ENCODE results near the gene KCNG4. TPM values are rescaled to one million over a fixed set of nuclear protein-coding genes. Genes with fewer than 3 reads are reported as not detected.

KCNG4 gene
- total RNA-seq, 2 experiments from 2014 or later = not detected

DNA sequence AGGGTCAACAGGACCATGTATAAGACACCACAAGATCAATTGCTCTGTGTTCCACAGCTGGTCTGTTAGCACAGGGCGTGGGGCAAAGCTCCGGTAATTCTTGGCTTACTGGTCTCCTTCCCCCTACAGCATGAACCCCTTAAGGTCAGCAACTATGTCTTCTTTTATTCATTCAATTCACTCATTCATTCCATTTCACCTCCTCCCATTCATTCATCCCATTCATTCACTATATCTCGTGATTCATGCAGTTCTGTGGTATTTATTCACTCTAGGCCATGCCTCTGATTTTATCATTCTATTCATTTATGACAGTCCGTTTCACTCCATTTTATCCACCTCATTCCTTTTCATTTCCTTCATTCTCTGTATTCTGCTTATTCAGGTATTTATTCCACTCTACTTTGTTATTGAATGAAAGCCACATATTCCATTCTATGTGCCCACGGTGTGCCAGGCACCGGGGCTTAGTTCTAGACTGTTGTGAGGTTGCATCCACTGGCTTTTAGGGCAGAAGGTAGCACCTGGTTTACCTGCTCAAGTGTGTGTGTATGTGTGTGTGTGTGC lies 35.9 kb upstream of the KCNG4 start:
- Mint-ChIP-seq H3K27me3 (ENCODE audit: low read depth) (no peaks in the 10 kb centered on the region), H3K4me1 (ENCODE audit: low read depth) (no peaks in the 10 kb centered on the region), H3K27ac (no peak overlapping the region), H3K9me3 (no peaks in the 10 kb centered on the region), H3K4me3 (no peak overlapping the region), H3K36me3 (ENCODE audit: low read depth) (no peaks in the 10 kb centered on the region)
- intact Hi-C loops (cut with micrococcal nuclease) = loop anchor here (2.0 to 10.0 kb wide), 3 partner anchors 33 to 459 kb away; no protein-coding TSS in a partner anchor
- CTCF ChIA-PET = interaction anchor here (0.6 to 3.5 kb wide), 3 partner anchors 9 to 495 kb away, joined by 3 to 37 read pairs (median 5); partner anchors contain the start of gene MEAK7
- no peak for DNase-seq

DNA sequence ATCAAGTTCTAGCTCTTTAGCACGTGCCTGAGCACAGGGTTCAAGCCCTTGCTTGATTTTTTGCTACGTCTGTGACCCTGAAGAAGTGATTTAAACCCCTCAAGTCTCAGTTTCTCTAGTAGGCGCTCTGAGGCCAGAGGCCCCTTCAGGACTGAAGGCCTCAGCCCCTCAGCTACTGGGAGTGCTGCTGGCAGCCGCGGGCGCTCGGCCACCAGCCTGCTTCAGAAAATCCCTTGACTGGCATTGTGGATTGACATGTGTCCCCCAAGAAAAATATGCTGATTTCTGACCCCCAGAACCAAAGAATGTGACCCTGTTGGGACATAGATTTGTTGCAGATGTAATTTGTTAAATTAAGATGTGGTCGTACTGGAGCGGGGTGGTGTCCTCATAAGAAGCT lies 34.7 kb upstream of the KCNG4 start:
- H3K27ac Mint-ChIP-seq = no peak overlapping the region
- intact Hi-C loops (cut with micrococcal nuclease) = loop anchor here (10.0 kb wide), 1 partner anchor 460 kb away; no protein-coding TSS in a partner anchor
- no peak overlapping the region for H3K4me3 Mint-ChIP-seq
- CTCF ChIA-PET = interaction anchor here (0.6 to 3.5 kb wide), 2 partner anchors 126 to 232 kb away, joined by 4 to 37 read pairs; partner anchors contain the start of gene MEAK7
- no peaks in the 10 kb centered on the region for H3K36me3 Mint-ChIP-seq (ENCODE audit: low read depth)
- DNase-seq = no peak
- H3K4me1 Mint-ChIP-seq (ENCODE audit: low read depth) = no peaks in the 10 kb centered on the region
- peaks cover 3% of the 10 kb centered on the region for H3K27me3 Mint-ChIP-seq (ENCODE audit: low read depth)
- no peaks in the 10 kb centered on the region for H3K9me3 Mint-ChIP-seq

DNA sequence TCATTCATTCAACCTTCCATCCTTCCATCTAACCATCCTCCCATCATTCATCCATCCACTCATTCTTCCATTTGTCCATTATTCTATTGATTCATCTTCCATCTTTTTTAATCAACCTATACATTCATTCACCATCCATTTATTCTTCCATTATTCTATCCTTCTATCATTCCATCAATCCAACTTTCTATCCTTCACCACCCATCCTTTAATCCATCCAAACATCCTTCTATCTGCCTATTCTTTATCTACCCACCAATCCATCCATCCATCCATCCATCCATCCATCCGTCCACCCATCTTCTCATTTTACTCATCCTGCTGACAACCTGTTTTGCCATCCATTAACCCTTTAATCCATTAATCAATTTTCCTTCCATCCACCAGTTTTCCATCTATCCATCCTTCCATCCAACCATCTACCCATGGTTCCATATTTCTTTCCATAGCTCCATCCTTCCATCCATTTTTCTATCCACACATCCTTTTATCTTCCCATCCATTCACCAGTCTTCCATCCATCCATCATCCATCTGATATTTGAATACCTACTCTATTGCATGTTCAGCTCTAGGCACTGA lies 33.0 kb upstream of the KCNG4 start:
- intact Hi-C loops (cut with micrococcal nuclease) = loop anchor here (10.0 kb wide), 1 partner anchor 462 kb away; no protein-coding TSS in a partner anchor
- CTCF ChIA-PET = interaction anchor here (1.4 kb wide), 1 partner anchor 233 kb away, joined by 4 read pairs; no protein-coding TSS in a partner anchor
- Mint-ChIP-seq H3K27ac (no peak overlapping the region), H3K4me3 (no peak overlapping the region), H3K36me3 (ENCODE audit: low read depth) (no peaks in the 10 kb centered on the region), H3K27me3 (ENCODE audit: low read depth) (peaks cover 3% of the 10 kb centered on the region), H3K9me3 (no peaks in the 10 kb centered on the region), H3K4me1 (ENCODE audit: low read depth) (no peaks in the 10 kb centered on the region)
- DNase-seq = no peak

DNA sequence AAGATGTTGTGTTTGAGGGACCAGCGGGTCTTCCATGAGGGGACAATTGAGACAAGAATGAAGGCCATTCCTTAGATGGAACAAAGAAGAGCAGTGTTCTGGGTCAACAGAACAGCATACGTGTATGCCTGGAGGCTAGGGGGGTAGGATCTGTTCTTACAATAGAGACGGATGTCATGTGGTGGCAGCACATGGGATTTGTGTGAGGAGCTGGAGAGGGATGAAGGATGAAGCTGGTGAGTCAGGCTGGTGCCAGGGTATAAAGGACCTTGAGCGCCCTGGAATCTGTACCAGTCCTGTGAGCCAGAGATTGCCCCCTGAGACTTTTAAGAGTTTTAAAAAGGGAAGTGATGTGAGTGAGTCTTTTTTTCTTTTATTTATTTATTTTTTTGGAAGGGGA lies 32.1 kb upstream of the KCNG4 start:
- Mint-ChIP-seq H3K27ac (no peak overlapping the region), H3K36me3 (ENCODE audit: low read depth) (no peaks in the 10 kb centered on the region), H3K4me3 (no peak overlapping the region), H3K4me1 (ENCODE audit: low read depth) (no peaks in the 10 kb centered on the region), H3K27me3 (ENCODE audit: low read depth) (peaks cover 3% of the 10 kb centered on the region), H3K9me3 (no peaks in the 10 kb centered on the region)
- DNase-seq = no peak
- CTCF ChIA-PET = interaction anchor here (1.4 kb wide), 1 partner anchor 234 kb away, joined by 4 read pairs; no protein-coding TSS in a partner anchor
- intact Hi-C loops (cut with micrococcal nuclease) = loop anchor here (10.0 kb wide), 1 partner anchor 463 kb away; no protein-coding TSS in a partner anchor

DNA sequence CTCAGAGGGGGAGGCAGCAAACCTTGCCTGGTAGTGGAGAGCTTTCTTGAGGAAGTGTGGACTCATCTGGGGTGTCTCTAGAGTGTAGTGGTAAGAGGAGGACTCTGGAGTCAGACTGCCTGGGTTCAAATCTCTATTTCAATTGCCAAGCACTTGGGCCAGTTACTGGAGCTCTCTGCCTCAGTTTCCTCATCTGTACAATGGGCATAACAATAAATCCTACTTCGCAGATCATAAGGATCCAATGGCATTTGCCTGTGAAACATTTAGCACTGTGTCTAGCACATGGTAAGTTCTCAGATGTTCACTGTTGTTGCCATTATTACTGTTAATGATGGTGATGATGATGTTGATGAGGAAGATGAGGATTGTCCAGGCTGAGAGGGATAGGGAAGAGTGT lies 31.2 kb upstream of the KCNG4 start:
- Mint-ChIP-seq H3K9me3 (no peaks in the 10 kb centered on the region), H3K4me3 (no peak overlapping the region), H3K27me3 (ENCODE audit: low read depth) (peaks cover 5% of the 10 kb centered on the region), H3K36me3 (ENCODE audit: low read depth) (no peaks in the 10 kb centered on the region), H3K27ac (no peak overlapping the region), H3K4me1 (ENCODE audit: low read depth) (no peaks in the 10 kb centered on the region)
- no peak for DNase-seq
- CTCF ChIA-PET = interaction anchor here (0.8 kb wide), 1 partner anchor 9 kb away, joined by 3 read pairs; no protein-coding TSS in a partner anchor
- intact Hi-C loops (cut with micrococcal nuclease) = loop anchor here (10.0 kb wide), 1 partner anchor 464 kb away; no protein-coding TSS in a partner anchor

DNA sequence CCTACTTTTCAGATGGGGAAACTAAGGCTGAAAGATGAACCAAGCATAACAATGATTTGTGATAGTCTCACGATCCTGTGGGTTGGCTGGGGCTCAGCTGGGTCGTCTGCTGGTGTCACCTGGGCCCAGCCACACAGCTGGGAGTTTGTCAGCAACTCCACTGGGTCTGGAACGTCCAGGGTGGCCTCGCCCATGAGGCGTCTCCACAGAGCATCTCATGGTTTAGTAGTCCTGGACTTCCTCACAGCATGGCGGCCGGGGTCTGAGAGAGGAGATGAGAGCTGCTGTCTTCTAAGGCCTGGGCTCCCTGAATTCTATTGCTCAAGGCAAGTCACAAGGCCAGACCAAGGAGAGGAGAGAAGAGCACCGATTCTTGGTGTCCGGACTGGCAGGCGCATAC lies 30.7 kb upstream of the KCNG4 start:
- no peak overlapping the region for H3K4me3 Mint-ChIP-seq
- intact Hi-C loops (cut with micrococcal nuclease) = loop anchor here (10.0 kb wide), 1 partner anchor 464 kb away; no protein-coding TSS in a partner anchor

DNA sequence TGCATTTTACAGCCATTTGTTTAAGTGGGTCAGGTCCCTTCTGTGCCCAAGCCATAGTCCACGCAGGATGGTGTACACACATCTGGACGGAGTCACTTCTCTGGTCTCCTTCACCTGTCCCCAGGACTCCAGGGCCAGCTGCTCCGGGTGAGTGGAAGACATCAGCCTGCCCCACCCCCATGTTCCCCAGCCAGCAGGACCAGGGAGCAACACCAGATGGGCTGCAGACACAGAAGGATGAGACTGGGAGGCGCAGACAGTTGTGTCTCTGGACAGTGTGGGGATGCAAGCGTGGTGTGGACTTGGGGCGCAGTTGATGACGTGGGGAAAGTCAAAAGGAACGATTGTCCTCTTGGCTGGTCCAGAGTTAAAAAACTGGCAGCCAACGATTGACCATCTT lies 30.3 kb upstream of the KCNG4 start:
- Mint-ChIP-seq H3K9me3 (no peaks in the 10 kb centered on the region), H3K27me3 (ENCODE audit: low read depth) (peaks cover 5% of the 10 kb centered on the region), H3K27ac (no peak overlapping the region), H3K4me1 (ENCODE audit: low read depth) (no peaks in the 10 kb centered on the region), H3K4me3 (no peak overlapping the region), H3K36me3 (ENCODE audit: low read depth) (no peaks in the 10 kb centered on the region)
- no peak for DNase-seq
- intact Hi-C loops (cut with micrococcal nuclease) = loop anchor here (10.0 kb wide), 1 partner anchor 465 kb away; no protein-coding TSS in a partner anchor
- CTCF ChIA-PET = interaction anchor here (0.8 kb wide), 2 partner anchors 10 to 237 kb away, joined by 3 to 10 read pairs; no protein-coding TSS in a partner anchor

More for the DNA sequence above, 30.7 kb upstream of the KCNG4 start:
- DNase-seq = no peak
- no peaks in the 10 kb centered on the region for H3K9me3 Mint-ChIP-seq
- peaks cover 5% of the 10 kb centered on the region for H3K27me3 Mint-ChIP-seq (ENCODE audit: low read depth)
- H3K27ac Mint-ChIP-seq = no peak overlapping the region
- CTCF ChIA-PET = interaction anchor here (0.8 kb wide), 1 partner anchor 10 kb away, joined by 3 read pairs; no protein-coding TSS in a partner anchor
- H3K36me3 Mint-ChIP-seq (ENCODE audit: low read depth) = no peaks in the 10 kb centered on the region
- no peaks in the 10 kb centered on the region for H3K4me1 Mint-ChIP-seq (ENCODE audit: low read depth)

DNA sequence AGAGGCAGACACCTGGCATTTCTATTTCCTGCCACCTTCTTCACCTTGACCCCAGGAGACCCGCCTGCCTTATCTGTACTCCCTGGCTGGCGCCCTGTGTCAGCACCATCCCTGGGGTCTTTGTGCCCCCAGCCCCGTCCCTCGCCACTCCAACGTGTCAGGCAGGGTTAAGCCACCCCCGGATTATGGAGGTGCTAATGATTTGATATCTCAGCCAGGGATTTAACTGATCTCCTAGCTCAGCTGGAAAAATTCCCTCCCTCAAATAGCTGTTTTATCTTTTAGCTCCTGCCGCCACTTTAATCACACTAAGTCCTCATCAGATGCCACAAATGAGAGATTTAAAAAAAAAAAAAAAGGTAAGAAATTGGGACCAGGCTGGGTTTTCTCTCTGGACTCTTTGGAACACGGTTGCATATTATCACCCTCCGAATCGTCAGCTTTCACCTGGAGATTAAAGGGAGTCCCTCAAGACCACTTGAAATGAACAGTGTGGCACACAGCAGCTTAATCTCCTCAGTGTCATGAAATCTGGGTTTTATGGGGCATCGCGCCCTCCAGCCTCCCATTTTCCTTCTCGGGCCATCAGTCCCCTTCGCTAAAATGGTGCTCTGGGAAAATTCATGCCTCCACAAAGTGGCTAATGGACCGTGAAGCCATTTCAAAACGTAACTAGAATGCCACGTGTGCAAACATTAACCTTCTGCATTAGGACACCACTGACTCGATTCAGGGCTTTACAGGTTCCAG lies 28.7 kb upstream of the KCNG4 start:
- no peaks in the 10 kb centered on the region for H3K36me3 Mint-ChIP-seq (ENCODE audit: low read depth)
- DNase-seq = no peak
- intact Hi-C loops (cut with micrococcal nuclease) = no loop called here
- H3K4me1 Mint-ChIP-seq (ENCODE audit: low read depth) = no peaks in the 10 kb centered on the region
- no peaks in the 10 kb centered on the region for H3K9me3 Mint-ChIP-seq
- no peak overlapping the region for H3K4me3 Mint-ChIP-seq
- CTCF ChIA-PET = interaction anchor here (0.7 to 1.5 kb wide), 2 partner anchors 8 to 43 kb away, joined by 4 to 8 read pairs; no protein-coding TSS in a partner anchor
- H3K27me3 Mint-ChIP-seq (ENCODE audit: low read depth) = peaks cover 9% of the 10 kb centered on the region
- H3K27ac Mint-ChIP-seq = no peak overlapping the region

DNA sequence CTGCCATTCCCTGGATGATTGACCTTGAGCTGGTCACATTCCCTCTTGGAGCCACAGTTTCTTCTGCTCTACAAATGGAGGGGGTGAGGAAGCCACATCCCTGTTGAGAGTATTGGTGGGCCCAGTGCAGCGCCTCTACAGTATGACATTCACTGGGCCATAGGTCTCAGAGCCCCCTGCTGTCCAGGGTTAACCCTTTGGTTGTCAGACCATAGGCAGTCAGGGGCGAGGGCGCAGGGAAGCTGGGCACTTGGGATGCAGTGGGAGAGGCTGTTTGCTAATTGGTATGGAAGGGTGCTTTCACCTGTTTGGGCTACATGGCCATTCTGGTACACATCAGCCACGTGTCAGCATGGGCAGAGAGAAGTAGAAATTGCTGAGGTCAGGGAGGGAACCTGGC lies 27.6 kb upstream of the KCNG4 start:
- Mint-ChIP-seq H3K9me3 (no peaks in the 10 kb centered on the region), H3K27me3 (ENCODE audit: low read depth) (peaks cover 9% of the 10 kb centered on the region), H3K4me1 (ENCODE audit: low read depth) (no peaks in the 10 kb centered on the region), H3K4me3 (no peak overlapping the region), H3K27ac (no peak overlapping the region), H3K36me3 (ENCODE audit: low read depth) (no peaks in the 10 kb centered on the region)
- DNase-seq = no peak
- intact Hi-C loops (cut with micrococcal nuclease) = no loop called here
- CTCF ChIA-PET = interaction anchor here (0.6 kb wide), 1 partner anchor 186 kb away, joined by 3 read pairs; no protein-coding TSS in a partner anchor

DNA sequence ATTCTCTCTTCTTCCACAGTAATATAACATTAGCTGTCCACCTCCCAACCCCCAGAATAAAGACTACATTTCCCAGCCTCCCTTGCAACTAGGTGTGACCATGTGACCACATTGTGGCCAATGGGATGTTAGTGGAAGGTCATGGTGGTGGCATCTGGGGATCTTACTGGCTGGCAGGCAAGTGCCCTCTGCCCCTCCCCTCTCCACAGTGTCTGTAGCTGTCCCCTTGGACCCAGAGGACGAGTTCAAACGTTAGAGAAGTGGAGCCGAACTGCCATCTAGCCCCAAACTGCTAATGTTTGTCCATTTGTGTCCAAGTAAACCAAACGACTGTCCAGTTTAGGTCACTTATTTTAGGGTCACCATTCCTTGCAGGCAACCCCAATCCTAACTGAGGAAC lies 26.6 kb upstream of the KCNG4 start:
- Mint-ChIP-seq H3K36me3 (ENCODE audit: low read depth) (no peaks in the 10 kb centered on the region), H3K27ac (no peak overlapping the region), H3K4me3 (no peak overlapping the region), H3K27me3 (ENCODE audit: low read depth) (peaks cover 9% of the 10 kb centered on the region), H3K4me1 (ENCODE audit: low read depth) (no peaks in the 10 kb centered on the region), H3K9me3 (no peaks in the 10 kb centered on the region)
- intact Hi-C loops (cut with micrococcal nuclease) = no loop called here
- peak; percentile 28 for DNase-seq
- CTCF ChIA-PET = no interaction called here

DNA sequence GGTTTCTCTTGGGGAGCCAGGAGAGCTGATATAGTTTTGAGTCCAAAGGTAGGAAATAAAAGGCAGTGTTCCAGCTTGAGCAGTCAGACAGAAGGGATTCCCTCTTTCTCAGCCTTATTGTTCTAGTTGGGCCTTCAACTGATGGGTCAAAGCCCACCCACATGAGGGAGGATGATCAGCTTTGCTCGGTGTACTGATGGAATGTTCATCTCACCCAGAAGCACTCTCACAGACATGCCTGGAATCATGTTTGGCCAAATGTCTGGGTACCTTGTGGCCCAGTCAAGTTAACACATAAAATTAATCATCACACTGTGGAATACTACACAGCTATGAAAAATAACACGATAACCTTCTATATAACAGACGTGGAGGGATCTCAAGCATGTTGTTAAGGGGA lies 23.1 kb upstream of the KCNG4 start:
- H3K4me1 Mint-ChIP-seq (ENCODE audit: low read depth) = no peaks in the 10 kb centered on the region
- no peaks in the 10 kb centered on the region for H3K9me3 Mint-ChIP-seq
- H3K4me3 Mint-ChIP-seq = no peak overlapping the region
- peaks cover 9% of the 10 kb centered on the region for H3K27me3 Mint-ChIP-seq (ENCODE audit: low read depth)
- H3K27ac Mint-ChIP-seq = no peak overlapping the region
- no peaks in the 10 kb centered on the region for H3K36me3 Mint-ChIP-seq (ENCODE audit: low read depth)
- CTCF ChIA-PET = interaction anchor here (1.0 kb wide), 1 partner anchor 15 kb away, joined by 4 read pairs; no protein-coding TSS in a partner anchor
- no peak for DNase-seq
- intact Hi-C loops (cut with micrococcal nuclease) = no loop called here

DNA sequence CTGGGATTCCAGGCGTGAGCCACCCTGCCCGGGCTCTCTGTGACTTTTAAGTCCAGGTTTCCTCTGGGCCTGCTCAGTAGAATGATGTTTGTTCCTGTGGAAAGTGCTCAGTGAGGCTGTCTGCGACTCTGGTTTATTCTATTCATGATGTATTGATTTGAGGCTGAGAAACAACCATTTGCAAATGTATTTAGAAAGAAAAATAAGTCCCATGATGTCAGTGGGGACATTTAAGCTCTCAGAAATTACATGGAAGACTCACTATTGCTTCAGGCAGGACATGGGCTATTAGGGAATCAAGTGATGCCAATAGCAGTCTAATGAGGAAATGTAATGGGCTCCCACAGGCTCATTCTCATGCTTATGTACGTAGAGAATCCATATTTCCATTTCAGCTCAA lies 22.2 kb upstream of the KCNG4 start:
- no peaks in the 10 kb centered on the region for H3K4me1 Mint-ChIP-seq (ENCODE audit: low read depth)
- no peaks in the 10 kb centered on the region for H3K9me3 Mint-ChIP-seq
- H3K4me3 Mint-ChIP-seq = no peak overlapping the region
- CTCF ChIA-PET = interaction anchor here (0.6 to 1.3 kb wide), 2 partner anchors 15 to 69 kb away, joined by 3 to 4 read pairs; no protein-coding TSS in a partner anchor
- H3K36me3 Mint-ChIP-seq (ENCODE audit: low read depth) = no peaks in the 10 kb centered on the region
- peaks cover 13% of the 10 kb centered on the region for H3K27me3 Mint-ChIP-seq (ENCODE audit: low read depth)
- no peak overlapping the region for H3K27ac Mint-ChIP-seq
- no peak for DNase-seq
- intact Hi-C loops (cut with micrococcal nuclease) = no loop called here

All from activated naive CD4-positive, alpha-beta T cell treated with anti-CD3 and anti-CD28 coated beads for 36 hours (primary cell).